Pulmonary artery endothelial cell (primary cell): Measurements from ENCODE around the gene SEC63. TPM values are rescaled to one million over a fixed set of nuclear protein-coding genes. Genes with fewer than 3 reads are reported as not detected.
"Not testable (repeated sequence)": the region's sequence is repeated elsewhere in the genome, so short reads cannot be mapped to it uniquely, and the experiment has no call there.

Experiments
- DNase-seq: peaks from one replicate; pipeline ENCODE4 v3.0.0-alpha.2; 2011; ENCODE audit warnings: low read depth, low spot score
- total RNA-seq: library from RNA; depleted of rRNA; stranded (reverse); fragments of >200 nt; gene quantifications from 2 replicates; pipeline ENCODE4 v1.2.3, GENCODE V29; 2014

Gene SEC63, protein sequence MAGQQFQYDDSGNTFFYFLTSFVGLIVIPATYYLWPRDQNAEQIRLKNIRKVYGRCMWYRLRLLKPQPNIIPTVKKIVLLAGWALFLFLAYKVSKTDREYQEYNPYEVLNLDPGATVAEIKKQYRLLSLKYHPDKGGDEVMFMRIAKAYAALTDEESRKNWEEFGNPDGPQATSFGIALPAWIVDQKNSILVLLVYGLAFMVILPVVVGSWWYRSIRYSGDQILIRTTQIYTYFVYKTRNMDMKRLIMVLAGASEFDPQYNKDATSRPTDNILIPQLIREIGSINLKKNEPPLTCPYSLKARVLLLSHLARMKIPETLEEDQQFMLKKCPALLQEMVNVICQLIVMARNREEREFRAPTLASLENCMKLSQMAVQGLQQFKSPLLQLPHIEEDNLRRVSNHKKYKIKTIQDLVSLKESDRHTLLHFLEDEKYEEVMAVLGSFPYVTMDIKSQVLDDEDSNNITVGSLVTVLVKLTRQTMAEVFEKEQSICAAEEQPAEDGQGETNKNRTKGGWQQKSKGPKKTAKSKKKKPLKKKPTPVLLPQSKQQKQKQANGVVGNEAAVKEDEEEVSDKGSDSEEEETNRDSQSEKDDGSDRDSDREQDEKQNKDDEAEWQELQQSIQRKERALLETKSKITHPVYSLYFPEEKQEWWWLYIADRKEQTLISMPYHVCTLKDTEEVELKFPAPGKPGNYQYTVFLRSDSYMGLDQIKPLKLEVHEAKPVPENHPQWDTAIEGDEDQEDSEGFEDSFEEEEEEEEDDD
- total RNA-seq = 16.4 and 19.1 TPM in 2 replicates

DNA sequence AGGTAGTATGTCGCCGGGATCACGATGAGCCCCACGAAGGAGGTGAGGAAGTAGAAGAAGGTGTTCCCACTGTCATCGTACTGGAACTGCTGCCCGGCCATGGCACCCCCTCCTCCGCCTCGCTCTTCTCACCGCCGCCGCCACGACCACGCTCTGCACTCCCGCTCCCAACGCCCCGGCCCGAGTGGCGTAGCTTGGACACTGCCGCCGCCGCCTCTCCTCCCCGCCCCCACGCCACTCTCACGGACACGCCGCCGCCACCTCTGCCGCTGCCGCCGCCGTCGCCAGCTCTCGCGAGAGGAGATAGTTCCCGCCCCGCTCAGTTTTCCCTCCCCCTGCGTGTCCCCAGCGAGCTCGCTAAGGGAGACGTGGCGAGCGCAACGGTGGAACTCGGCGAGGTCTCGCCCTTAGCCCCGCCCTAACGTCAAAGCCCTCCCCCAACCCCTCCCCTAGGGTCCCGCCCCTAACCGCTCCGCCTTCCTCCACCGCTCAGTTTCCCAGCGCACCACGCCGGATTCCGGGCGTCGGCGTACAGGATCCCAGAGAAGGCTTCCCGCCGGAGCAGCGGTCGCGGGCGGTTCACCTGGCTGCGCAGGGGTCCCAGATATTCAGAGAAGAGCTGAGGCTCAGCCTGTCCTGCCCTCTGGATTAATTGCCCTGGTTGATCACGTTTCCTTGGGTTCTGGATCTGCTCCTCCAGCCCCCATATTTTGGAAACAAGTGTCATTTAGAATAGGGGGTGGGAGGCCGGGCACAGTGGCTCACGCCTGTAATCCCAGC lies at the start of gene SEC63:
SEC63 (minus strand) TSS at position 300 of the 780 bp plus-strand sequence; CDS start at position 101, 199 bp downstream.
- peak; percentile 85 for DNase-seq

DNA sequence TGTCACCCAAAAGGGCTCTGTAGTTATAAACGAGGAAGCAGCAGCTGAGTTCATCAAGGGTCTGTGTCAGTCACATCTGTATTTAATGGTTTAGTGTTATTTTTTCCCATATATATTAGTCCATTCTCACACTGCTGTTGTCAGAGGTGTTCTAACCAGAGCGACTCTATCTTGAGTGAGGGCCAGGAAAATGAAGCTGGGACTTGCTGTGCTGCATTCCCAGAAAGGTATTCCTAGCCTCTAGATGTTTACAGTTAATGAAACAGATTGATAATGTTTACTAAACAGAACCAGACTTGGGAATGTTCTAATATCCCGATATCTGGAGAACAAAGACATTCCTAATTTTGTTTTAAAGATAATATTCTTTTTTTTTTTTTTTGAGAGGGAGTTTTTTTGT lies 48.0 kb upstream of the SEC63 start:
- no peak for DNase-seq

DNA sequence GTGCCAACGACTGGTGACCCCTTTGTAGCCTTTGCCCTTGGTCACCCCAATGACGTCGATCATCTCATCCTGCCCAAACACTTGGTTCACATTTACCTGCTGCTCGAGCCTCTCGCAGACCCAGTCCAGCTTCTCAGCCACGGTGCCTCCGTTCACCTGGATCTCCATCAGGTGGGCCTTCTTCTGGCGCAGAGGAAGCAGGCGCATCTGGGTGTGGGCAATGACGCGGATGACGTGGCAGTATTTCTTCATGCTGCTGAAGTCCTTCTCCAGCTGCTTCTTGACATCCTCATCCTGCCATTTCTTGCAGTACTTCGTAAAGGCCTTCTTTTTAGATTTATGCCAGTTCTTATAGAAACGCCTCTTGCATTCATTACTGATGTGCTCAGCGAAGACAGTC lies 46.9 kb upstream of the SEC63 start:
- DNase-seq = no peak

DNA sequence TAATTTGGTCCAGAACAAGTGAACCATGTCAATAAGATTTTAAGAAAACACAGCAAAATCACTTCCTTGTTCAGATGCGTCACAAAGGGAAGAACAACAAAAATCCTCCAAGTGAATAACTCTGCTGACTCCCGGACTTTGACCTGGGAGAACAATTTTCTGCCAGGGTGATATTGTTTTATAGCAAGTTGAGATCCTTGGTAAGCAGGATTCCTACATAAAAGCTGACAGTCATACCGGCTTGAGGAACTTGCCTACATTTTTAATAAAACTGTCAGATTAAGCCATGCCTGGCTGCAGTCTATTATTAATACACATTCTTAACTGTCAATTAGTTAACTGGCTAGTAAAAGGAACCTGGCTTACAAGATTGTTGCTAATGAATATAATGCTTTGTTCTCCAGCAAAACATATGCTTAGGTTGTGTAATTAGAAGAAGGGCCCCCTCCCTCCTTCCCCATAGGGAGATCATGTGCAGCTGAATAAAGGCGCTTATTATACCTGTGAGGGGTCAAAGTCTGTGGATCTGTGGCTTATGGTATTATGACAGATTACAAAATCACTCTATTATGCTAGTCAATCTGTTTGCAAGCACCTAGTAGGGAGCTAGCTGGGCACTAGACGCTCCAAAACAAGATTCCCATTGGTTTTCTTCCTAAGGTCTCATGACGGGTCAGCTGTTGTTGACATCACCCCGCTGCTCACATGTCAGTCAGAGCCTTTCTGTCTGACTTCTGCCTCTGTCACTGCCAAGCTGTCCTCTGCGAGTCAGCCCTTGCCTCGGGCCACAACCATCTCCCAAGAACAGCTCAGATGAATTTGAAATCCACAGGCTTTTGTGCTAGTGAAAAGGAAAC lies 44.6 kb upstream of the SEC63 start:
- no peak for DNase-seq

DNA sequence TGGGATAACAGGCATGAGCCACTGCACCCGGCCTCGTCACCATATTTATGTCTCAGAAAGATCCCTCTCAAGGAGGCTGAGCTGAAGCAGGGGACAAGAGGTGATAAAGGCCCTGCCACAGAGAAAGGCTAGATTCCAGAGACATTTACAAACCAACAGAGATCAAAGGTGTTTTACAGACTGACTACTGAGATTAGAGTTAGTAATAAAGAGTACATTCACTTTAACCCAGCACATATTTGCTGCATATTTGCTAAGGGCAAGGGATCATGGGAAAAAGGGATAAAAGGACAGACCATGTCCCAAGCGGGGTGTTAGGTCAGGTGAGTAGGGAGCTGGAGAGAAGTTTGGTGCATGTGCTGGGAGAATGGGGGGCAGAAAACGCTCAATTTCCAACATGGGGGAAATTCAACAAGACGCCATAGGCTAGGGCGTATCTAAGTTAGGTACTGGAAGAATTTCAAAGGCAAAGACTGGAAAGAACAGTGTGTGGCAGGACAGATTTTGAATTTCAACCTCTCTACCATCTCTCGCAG lies 43.8 kb upstream of the SEC63 start:
- DNase-seq = no peak

DNA sequence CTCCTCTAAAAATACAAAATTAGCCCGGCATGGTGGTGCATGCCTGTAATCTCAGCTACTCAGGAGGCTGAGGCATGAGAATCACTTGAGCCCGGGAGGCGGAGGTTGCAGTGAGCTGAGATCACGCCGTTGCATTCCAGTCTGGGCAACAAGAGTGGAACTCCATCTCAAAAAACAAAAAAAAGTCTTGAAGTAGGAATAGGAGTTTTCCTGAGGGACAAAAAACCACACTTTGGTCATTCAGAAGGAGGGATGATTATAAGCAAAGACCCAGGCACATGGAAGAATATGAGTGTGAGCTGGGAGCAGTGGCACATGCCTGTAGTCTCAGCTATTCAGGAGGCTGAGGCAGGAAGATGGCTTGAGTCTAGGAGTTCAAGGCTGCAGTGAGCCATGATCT lies 42.3 kb upstream of the SEC63 start:
- not testable (repeated sequence) for DNase-seq

DNA sequence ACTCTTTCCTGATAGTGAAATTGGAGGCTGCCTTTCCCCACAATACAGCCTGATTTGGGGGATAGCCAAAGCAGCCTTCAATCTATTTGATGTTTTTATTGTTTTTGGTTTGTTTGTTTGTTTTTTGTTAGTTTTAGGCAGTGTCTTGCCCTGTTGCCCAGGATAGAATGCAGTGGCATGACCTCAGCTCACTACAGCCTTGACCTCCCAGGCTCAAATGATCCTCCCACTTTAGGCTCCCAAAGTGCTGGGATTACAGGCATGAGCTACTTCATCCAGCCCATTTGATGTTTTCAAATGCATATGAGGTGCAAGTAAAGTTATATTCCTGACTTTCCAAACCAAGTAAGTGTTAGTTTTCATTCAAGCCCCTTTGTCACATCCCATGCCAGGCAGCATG lies 41.3 kb upstream of the SEC63 start:
- no peak for DNase-seq

DNA sequence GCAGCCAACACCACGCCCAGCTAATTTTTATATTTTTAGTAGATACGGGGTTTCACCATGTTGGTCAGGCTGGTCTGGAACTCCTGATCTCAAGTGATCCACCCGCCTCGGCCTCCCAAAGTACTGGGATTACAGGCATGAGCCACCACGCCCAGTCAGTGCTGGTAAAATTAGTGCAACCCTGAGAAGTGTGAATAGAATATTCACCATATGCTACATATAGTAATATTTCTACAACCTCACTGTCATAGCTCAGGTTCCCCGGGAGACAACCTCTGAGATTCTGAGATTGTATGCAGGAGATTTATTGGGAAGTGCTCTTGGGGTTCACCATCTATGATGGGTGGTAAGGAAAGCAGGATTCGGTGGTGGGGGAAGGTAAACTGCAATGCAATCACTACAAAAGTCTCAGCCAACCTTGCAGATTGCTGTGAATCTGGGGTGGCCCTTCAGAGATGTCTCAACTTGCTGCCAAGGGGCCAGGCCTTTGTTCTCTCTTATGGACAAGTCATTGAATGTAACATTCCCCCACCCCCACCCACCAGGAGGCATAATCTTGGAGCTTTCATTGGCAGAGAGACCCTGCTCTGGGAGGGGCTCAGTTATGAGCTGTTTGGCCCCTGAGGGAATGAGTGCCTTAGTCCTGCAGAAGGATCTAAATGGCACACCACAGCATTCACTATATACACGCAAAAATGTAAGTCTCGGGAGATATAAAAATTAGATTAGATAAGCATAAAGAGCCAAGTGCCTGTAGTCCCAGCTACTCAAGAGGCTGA lies 34.0 kb upstream of the SEC63 start:
- no peak for DNase-seq

DNA sequence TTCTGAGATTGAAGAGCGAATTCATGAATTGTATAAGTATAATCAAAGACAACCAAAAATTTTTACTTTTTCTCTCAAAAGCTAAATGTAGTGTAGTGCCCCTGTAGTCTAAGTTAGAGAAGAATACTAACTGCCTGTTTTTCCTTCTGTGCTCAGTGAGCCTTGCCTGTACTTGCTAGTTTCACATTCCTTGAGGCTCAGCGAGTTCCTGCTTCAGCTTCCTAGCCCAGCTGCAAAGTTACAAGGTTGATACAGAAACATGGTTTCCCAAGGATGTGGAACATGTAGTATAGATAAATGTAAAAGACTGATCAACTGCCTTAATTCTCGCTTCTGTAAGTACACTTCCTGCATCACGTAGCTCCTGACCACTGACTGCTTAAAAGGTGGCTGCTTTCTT lies 33.1 kb upstream of the SEC63 start:
- no peak for DNase-seq

DNA sequence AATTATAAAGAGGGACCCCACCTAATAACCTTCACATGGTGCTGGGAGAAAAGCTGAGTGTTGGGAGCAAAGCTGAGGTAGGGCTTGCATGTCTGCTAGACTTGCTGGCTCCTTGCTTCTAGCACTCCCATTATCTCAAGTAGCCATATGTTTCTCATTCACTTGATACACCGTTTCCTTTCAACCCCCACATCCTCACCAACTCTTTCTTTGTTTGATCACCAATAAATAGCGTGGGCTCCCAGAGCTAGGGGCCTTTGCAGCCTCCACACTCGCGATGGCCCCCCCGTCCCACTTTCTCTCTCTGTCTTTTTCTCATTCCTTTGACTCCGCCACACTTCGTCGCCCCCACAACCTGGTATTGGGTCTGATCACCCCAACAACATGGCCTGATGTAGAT lies 32.6 kb upstream of the SEC63 start:
- DNase-seq = not testable (repeated sequence)

DNA sequence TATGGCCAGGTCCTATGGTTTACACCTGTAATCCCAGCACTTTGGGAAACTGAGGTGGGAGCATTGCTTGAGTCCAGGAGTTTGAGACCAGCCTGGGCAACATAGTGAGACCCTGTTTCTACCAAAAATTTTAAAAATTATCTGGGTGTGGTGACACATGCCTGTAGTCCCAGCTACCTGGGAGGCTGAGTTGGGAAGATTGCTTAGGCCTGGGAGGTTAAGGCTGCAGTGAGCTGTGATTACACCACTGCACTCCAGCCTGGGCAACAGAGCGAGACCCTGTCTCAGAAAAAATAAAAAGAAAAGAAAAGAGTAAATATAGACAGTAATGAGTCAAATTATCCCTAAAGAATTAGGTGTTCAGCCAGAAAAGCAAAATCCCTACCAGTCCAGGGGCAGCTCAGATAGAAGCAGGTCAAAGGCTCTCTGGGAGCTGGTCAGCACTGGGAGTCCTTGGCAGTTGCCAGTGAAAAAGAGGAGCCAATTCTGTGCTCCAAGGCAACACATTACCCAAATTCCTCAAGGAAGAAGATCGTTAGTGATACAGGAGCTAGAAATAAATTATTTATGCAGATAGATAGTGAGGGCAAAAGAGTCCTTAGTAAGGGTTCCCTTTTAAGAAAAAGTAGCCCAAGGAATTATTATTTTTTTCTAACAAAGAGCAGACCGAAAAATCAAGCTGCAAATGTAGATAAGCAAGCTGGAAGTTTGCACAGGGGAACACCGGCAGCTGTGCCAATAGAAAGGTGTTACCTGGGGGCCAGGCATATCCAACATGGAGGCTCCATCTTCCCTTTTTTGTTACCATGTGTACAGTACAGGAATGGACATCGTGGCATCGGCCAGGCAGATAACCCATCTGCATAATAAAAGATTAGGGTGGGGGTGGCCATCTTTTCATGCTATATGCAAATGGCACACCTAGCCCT lies 31.4 kb upstream of the SEC63 start:
- no peak for DNase-seq

DNA sequence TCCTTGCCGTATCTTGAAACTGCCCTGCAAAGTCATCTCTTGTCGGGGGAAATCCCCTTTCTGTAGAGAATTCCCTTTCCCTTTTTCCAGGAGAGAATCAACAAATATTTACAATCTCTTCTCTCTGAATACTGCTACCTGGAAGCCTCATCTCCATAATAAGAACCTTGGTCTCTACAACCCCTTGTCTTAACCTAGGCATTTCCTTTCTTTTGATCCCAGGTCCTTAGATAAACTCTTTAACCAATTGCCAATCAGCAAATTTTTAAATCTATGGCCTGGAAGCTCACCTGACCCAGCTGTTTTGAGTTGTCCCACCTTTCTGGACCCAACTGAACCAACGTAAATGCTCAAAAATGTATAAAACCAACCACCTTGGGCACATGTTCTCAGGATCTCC lies 30.6 kb upstream of the SEC63 start:
- DNase-seq = no peak

DNA sequence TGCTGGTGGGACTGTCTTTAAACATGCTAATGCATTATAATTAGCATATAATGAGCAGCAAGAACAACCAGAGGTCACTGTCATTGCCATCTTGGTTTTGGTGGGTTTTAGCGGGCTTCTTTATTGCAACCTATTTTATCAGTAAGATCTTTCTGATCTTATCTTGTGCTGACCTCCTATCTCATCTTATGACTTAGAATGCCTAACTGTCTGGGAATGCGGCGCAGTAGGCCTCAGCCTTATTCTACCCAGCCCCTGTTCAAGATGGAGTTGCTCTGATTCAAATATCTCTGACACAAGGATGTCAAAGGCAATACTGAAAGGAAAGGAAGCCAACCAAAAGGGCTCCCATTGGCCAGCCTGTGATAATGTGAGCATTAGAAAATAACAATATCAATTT lies 29.8 kb upstream of the SEC63 start:
- DNase-seq = no peak

DNA sequence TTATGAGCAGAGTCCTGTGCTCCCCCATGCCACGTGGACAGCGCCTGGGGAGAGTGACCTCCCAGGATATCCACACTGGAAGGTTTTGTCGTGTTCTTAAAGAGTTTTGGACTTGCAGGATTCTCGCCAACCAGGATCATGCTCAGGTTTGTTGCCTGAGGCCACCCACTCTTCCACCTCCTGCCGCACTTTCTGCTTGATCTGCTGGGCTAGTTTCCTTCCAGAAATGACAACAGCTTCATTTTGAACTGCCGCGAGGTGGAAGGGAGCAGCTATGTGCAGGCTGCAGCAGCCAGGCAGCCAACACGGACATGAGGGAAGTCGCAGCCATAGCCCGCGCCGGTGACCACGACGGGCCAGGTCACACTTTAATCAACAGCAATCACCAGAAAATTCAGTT lies 27.7 kb upstream of the SEC63 start:
- no peak for DNase-seq

DNA sequence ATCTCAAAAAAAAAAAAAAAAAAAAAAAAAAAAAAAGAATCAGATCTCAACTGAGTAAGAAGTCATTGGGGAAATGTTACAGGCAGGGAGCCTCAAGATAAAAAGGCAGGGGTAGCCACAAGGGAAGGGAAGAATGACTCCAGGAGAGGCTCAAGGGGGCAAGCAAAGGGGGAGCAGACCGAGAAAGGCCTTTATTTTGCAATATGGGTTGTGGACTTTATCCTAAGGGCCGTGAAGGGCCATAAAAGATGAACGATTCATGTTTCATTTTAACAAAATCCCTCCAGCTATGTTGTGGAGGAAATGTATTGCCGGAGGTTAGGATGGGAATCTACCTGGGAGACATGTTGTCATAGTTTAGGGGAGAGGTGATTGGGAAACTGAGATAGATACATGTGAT lies 25.8 kb upstream of the SEC63 start:
- no peak for DNase-seq

DNA sequence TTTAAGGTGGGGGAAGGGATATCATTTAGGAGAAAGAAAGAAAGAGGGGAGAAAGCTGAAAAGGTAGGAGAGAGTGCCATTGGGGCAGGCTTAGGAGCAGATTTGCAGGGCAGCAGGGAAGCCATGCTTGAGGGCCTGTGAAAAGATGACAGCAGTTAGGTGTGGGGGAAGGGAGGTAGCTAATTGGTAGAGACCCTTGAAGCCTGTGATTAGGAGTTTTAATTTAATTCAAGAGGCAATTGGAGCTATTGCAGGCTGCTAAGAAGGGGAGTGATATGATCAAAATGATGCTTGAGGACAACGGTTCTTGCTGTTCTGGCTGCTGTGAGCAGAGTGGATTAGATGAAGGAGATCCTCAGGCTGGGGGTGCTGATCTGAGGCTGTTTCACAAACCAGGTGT lies 24.5 kb upstream of the SEC63 start:
- DNase-seq = no peak

DNA sequence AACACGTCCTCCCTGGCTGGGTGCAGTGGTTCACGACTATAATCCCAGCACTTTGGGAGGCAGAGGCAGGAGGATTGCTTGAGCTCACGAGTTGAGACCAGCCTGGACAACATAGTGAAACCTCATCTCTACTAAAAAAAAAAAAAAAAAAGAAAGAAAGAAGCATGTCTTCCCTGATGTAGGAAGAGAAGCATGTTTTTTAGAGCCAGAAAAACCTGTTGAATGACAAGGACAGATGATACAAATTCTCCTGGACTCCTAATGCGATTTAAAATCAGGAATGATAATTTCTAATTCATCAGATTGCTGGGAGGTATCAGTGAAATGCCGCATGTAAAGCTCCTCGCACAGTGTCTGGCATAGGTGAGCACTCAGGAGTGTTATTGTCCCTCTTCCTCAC lies 23.7 kb upstream of the SEC63 start:
- DNase-seq = no peak

DNA sequence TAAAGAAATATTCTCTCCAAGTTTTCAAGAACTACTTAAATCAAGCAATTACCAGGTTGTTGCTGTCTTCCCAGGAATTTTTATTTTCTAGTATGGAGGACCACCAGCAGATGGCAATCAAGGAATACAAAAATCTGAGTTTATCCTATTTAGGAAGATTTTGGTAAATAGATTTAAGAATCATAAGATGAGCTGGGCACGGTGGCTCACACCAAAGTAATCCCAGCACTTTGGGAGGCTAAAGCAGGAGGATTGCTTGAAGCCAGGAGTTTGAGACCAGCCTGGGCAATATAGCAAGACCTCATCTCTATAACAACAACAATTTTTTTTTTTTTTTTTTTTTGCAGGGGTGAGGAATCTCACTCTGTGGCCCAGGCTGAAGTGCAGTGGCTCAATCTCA lies 19.3 kb upstream of the SEC63 start:
- DNase-seq = no peak
